ENCODE data around the gene AKR1C4.

GRCh38 chr10:5243521-5243987 lies 46.9 kb downstream of the AKR1C4 start:
- TF ChIP-seq CTCF (IDR thresholded peaks at IDR 0.05 in 4 of 5, conservative IDR thresholded peaks at IDR 0.05 in 1 of 5) (no peak), POLR2A (IDR thresholded peaks at IDR 0.05) (no peak)

All from gastrocnemius medialis (tissue), 4 donors.